ENCODE data around the gene TXNRD1. TPM values are rescaled to one million over a fixed set of nuclear protein-coding genes. Genes with fewer than 3 reads are reported as not detected.
"Not testable (repeated sequence)": the region's sequence is repeated elsewhere in the genome, so short reads cannot be mapped to it uniquely, and the experiment has no call there.

The TXNRD1 gene
- total and polyA plus RNA-seq, 5 donors from 2014 or later: 26.5 to 47.7 (median 34.2) TPM

DNA sequence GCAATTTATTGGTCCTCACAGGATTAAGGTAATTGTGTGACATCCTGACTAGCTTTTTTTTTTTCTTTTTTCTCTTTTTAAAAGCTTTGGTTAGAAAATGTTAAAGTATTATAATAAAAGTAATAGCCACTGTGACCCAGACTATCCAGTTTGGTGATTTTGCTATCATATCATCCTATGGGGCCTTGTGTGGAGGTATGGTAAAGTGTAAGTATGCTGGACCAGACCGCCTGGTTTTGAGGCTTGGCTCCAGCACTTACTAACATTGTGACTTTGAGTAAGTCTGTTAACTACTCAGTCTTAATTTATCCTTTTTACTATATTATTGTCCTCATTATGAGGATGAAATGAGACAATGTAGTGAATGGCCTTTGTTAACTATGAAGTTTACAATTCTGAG lies 103.4 kb downstream of the TXNRD1 start:
- H3K27me3 ChIP-seq (ENCODE audit: control insufficient read depth, insufficient read depth, low read length): no peaks in the 10 kb centered on the region
- no peak for DNase-seq
- no peak overlapping the region for H3K4me3 ChIP-seq (ENCODE audit: low read depth, low read length)
- Mint-ChIP-seq H3K9me3 (no peaks in the 10 kb centered on the region), H3K27me3 (no peaks in the 10 kb centered on the region), H3K27ac (no peak overlapping the region), H3K4me3 (no peak overlapping the region), H3K36me3 (peaks cover 35% of the 10 kb centered on the region), H3K4me1 (peaks cover 0 to 16% (median 7%) of the 10 kb centered on the region in 4 donors)
- no peak overlapping the region for H3K27ac ChIP-seq (ENCODE audit: insufficient read depth, low read length, poor library complexity, severe bottlenecking)
- no peaks in the 10 kb centered on the region for H3K4me1 ChIP-seq (ENCODE audit: control insufficient read depth, insufficient read depth, low read length, poor library complexity, severe bottlenecking)
- H3K9me3 ChIP-seq (ENCODE audit: control insufficient read depth in 2 of 2, low read length in 2 of 2): no peaks in the 10 kb centered on the region
- no peak for ATAC-seq (ENCODE audit: low read depth in 2 of 2)
- H3K36me3 ChIP-seq (ENCODE audit: control insufficient read depth, insufficient read depth, low read length): peaks cover 60% of the 10 kb centered on the region

DNA sequence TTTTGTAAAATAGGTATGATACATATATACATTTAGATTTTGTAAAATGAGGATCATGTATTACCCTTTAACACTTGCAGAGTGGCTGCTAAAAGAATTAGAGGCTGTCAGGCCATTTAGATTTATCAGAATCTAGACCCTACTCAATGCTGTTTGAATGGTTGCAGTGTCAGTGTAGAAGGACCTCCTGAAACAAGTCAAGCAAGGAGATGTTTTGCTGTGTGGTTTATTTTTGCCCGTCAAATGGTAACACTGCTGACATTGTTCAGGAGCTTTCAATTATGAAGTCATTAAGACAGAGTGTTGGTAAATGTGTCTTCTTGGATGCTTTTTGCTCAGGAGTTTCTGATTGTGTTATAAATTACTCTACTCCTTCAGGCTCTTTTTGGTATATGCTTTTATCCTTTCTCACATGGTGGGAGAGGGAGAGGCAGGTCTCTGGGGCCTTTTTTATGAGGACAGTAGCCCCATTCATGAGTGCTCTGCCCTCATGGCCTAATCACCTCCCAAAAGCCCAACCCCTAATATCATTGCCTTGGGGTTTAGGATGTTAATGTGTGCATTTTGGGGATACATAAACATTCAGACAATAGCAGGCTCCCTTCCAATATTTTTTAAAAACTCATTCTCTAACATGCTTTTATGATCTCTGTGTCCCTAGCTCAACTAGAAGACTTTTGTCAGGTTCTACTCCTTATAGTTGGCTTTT lies 104.5 kb downstream of the TXNRD1 start:
- H3K9me3 Mint-ChIP-seq: no peaks in the 10 kb centered on the region
- Histone ChIP-seq H3K36me3 (ENCODE audit: control insufficient read depth, insufficient read depth, low read length) (peaks cover 56% of the 10 kb centered on the region), H3K27me3 (ENCODE audit: control insufficient read depth, insufficient read depth, low read length) (no peaks in the 10 kb centered on the region), H3K4me3 (ENCODE audit: low read depth, low read length) (no peak overlapping the region), H3K9me3 (ENCODE audit: control insufficient read depth in 2 of 2, low read length in 2 of 2) (no peaks in the 10 kb centered on the region), H3K4me1 (ENCODE audit: control insufficient read depth, insufficient read depth, low read length, poor library complexity, severe bottlenecking) (no peaks in the 10 kb centered on the region), H3K27ac (ENCODE audit: insufficient read depth, low read length, poor library complexity, severe bottlenecking) (no peak overlapping the region)
- H3K36me3 Mint-ChIP-seq: peaks cover 39% of the 10 kb centered on the region
- ATAC-seq (ENCODE audit: low read depth in 2 of 2) (no peak), DNase-seq (no peak)
- H3K4me3 Mint-ChIP-seq: no peak overlapping the region
- no peaks in the 10 kb centered on the region for H3K27me3 Mint-ChIP-seq
- peaks cover 0 to 15% (median 8%) of the 10 kb centered on the region in 4 donors for H3K4me1 Mint-ChIP-seq
- H3K27ac Mint-ChIP-seq: no peak overlapping the region

DNA sequence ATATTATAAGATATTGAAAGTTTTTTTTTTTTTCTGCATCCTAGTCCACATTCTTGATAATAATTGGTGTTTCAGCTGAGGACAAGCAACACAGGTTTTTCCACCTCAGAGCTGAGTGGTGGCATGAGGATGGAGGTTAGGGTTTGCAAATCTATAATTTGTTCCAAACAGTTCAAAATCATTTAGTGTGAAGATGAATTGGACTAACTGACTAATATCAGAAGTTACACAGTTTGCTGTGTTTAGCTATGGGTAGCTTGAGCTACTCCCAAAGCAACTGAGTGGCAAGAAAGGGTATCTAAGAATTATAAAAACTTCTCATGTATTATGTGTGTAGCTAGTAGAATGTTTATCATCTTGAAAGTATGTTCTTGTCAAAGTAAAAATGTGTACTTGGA lies 105.0 kb downstream of the TXNRD1 start:
- Mint-ChIP-seq H3K4me1 (peaks cover 0 to 9% (median 4%) of the 10 kb centered on the region in 4 donors), H3K27ac (no peak overlapping the region), H3K9me3 (no peaks in the 10 kb centered on the region), H3K4me3 (no peak overlapping the region), H3K36me3 (peaks cover 38% of the 10 kb centered on the region), H3K27me3 (no peaks in the 10 kb centered on the region)
- H3K4me3 ChIP-seq (ENCODE audit: low read depth, low read length): no peak overlapping the region
- no peaks in the 10 kb centered on the region for H3K27me3 ChIP-seq (ENCODE audit: control insufficient read depth, insufficient read depth, low read length)
- peaks cover 56% of the 10 kb centered on the region for H3K36me3 ChIP-seq (ENCODE audit: control insufficient read depth, insufficient read depth, low read length)
- ATAC-seq (ENCODE audit: low read depth in 2 of 2): no peak
- H3K4me1 ChIP-seq (ENCODE audit: control insufficient read depth, insufficient read depth, low read length, poor library complexity, severe bottlenecking): no peaks in the 10 kb centered on the region
- no peak for DNase-seq
- no peak overlapping the region for H3K27ac ChIP-seq (ENCODE audit: insufficient read depth, low read length, poor library complexity, severe bottlenecking)
- no peaks in the 10 kb centered on the region for H3K9me3 ChIP-seq (ENCODE audit: control insufficient read depth in 2 of 2, low read length in 2 of 2)

DNA sequence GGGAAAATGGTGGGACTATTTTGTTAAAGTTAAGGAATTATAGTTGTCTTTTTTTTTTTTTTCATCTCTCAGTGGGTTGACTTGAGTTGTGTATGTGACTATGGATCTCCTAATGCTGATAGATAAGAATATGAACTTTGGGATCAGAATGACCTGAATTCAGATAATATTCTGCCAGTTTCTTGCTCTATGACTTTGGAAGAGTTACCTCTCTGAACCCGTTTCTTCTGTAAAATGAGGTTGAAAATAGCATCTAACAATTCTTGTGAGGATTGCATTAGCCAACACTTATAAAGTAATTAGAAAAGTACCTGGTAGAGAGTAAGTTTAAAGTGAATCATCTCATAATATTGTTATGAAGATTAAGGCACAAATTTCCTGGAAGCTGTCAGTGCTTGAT lies 106.4 kb downstream of the TXNRD1 start:
- Histone ChIP-seq H3K9me3 (ENCODE audit: control insufficient read depth in 2 of 2, low read length in 2 of 2) (no peaks in the 10 kb centered on the region), H3K27ac (ENCODE audit: insufficient read depth, low read length, poor library complexity, severe bottlenecking) (no peak overlapping the region), H3K4me1 (ENCODE audit: control insufficient read depth, insufficient read depth, low read length, poor library complexity, severe bottlenecking) (no peaks in the 10 kb centered on the region), H3K27me3 (ENCODE audit: control insufficient read depth, insufficient read depth, low read length) (no peaks in the 10 kb centered on the region), H3K36me3 (ENCODE audit: control insufficient read depth, insufficient read depth, low read length) (peaks cover 56% of the 10 kb centered on the region), H3K4me3 (ENCODE audit: low read depth, low read length) (no peak overlapping the region)
- no peak overlapping the region for H3K27ac Mint-ChIP-seq
- H3K9me3 Mint-ChIP-seq: no peaks in the 10 kb centered on the region
- no peak for DNase-seq
- peaks cover 0 to 5% (median 4%) of the 10 kb centered on the region in 4 donors for H3K4me1 Mint-ChIP-seq
- peaks cover 43% of the 10 kb centered on the region for H3K36me3 Mint-ChIP-seq
- H3K4me3 Mint-ChIP-seq: no peak overlapping the region
- no peaks in the 10 kb centered on the region for H3K27me3 Mint-ChIP-seq
- ATAC-seq (ENCODE audit: low read depth in 2 of 2): no peak

DNA sequence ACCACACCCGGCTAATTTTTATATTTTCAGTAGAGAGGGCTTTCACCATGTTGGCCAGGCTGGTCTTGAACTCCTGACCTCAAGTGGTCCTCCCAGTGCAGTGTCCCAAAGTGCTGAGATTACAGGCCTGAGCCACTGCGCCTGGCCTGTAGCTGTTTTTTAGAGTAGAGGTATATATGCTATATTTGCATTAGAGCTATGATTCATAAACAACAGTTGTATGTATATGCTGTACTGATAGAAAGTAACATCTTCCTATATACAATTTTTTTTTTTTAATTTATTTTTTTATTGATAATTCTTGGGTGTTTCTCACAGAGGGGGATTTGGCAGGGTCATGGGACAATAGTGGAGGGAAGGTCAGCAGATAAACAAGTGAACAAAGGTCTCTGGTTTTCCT lies 107.0 kb downstream of the TXNRD1 start:
- H3K36me3 ChIP-seq (ENCODE audit: control insufficient read depth, insufficient read depth, low read length): peaks cover 60% of the 10 kb centered on the region
- ATAC-seq (ENCODE audit: low read depth in 2 of 2); DNase-seq; H3K9me3 Mint-ChIP-seq; H3K27me3 Mint-ChIP-seq; H3K27ac ChIP-seq (ENCODE audit: insufficient read depth, low read length, poor library complexity, severe bottlenecking); H3K27me3 ChIP-seq (ENCODE audit: control insufficient read depth, insufficient read depth, low read length); H3K9me3 ChIP-seq (ENCODE audit: control insufficient read depth in 2 of 2, low read length in 2 of 2); H3K4me3 Mint-ChIP-seq; H3K4me1 ChIP-seq (ENCODE audit: control insufficient read depth, insufficient read depth, low read length, poor library complexity, severe bottlenecking); H3K4me3 ChIP-seq (ENCODE audit: low read depth, low read length); H3K4me1 Mint-ChIP-seq; H3K27ac Mint-ChIP-seq: not testable (repeated sequence)
- H3K36me3 Mint-ChIP-seq: peaks cover 49% of the 10 kb centered on the region

DNA sequence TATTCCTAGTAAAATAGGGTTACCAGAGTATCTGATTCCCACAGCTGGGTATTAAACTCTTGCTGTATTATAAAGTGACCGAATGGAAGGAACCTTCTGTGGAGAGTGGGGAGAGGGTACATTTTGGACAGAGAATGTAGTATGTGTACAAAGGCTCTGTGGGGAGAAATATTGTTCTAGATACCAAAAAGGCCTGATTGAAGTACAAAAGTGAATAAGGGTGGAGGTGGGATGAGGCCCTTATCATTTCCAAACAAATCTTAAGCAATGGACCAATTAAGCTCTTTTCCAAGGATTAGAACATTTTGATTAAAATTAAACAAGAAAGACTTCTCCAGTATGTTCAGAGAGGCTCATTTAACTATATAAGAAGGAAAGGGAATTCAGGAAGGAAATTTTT lies 108.3 kb downstream of the TXNRD1 start:
- H3K4me1 ChIP-seq (ENCODE audit: control insufficient read depth, insufficient read depth, low read length, poor library complexity, severe bottlenecking): no peaks in the 10 kb centered on the region
- Mint-ChIP-seq H3K9me3 (no peaks in the 10 kb centered on the region), H3K4me1 (peaks cover 0 to 4% (median 4%) of the 10 kb centered on the region in 4 donors), H3K27me3 (no peaks in the 10 kb centered on the region), H3K36me3 (peaks cover 51% of the 10 kb centered on the region), H3K4me3 (no peak overlapping the region), H3K27ac (no peak overlapping the region)
- no peak overlapping the region for H3K27ac ChIP-seq (ENCODE audit: insufficient read depth, low read length, poor library complexity, severe bottlenecking)
- ATAC-seq (ENCODE audit: low read depth in 2 of 2) (no peak), DNase-seq (no peak)
- no peak overlapping the region for H3K4me3 ChIP-seq (ENCODE audit: low read depth, low read length)
- no peaks in the 10 kb centered on the region for H3K9me3 ChIP-seq (ENCODE audit: control insufficient read depth in 2 of 2, low read length in 2 of 2)
- H3K36me3 ChIP-seq (ENCODE audit: control insufficient read depth, insufficient read depth, low read length): peaks cover 66% of the 10 kb centered on the region
- H3K27me3 ChIP-seq (ENCODE audit: control insufficient read depth, insufficient read depth, low read length): no peaks in the 10 kb centered on the region

DNA sequence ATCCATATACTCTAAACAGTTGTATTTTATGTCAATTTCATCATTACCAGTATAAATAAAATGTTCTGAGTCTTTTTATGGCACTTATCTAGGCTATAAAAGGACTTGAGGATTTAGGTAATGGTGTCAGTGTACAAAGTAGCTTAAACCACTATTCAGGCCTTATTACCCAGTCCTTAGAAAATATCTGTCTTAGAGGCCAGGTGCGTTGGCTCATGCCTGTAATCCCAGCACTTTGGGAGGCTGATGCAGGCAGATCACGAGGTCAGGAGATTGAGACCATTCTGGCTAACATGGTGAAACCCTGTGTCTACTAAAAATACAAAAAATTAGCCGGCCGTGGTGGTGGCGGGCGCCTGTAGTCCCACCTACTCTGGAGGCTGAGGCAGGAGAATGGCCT lies 112.7 kb downstream of the TXNRD1 start:
- not testable (repeated sequence) for H3K27ac Mint-ChIP-seq; H3K4me1 ChIP-seq (ENCODE audit: control insufficient read depth, insufficient read depth, low read length, poor library complexity, severe bottlenecking); H3K4me1 Mint-ChIP-seq; H3K27ac ChIP-seq (ENCODE audit: insufficient read depth, low read length, poor library complexity, severe bottlenecking); H3K9me3 Mint-ChIP-seq; ATAC-seq (ENCODE audit: low read depth in 2 of 2); H3K27me3 Mint-ChIP-seq; H3K27me3 ChIP-seq (ENCODE audit: control insufficient read depth, insufficient read depth, low read length); DNase-seq; H3K4me3 Mint-ChIP-seq; H3K9me3 ChIP-seq (ENCODE audit: control insufficient read depth in 2 of 2, low read length in 2 of 2); H3K4me3 ChIP-seq (ENCODE audit: low read depth, low read length)
- H3K36me3 ChIP-seq (ENCODE audit: control insufficient read depth, insufficient read depth, low read length): peaks cover 52% of the 10 kb centered on the region
- H3K36me3 Mint-ChIP-seq: peaks cover 29% of the 10 kb centered on the region

DNA sequence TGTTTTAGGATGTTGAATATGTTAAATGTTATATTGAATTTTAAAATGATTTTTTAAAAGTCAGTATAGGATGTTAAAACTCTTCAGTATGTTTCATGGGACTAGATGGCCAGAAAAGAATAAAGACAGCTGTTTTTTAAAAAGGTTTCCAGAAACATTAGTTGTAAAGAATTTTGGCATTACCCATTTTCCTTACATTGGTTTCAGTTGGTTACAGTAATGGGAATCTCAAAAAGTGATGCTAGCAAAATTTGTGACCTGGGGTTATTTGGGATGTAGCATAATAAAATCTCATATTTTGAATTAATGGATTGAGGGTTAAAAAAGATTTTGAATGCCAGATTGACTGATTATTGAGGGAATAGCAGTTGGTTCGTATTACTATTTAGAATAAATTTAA lies 113.2 kb downstream of the TXNRD1 start:
- Mint-ChIP-seq H3K27me3 (no peaks in the 10 kb centered on the region), H3K4me1 (peaks cover 0 to 5% (median 3%) of the 10 kb centered on the region in 4 donors), H3K4me3 (no peak overlapping the region), H3K27ac (no peak overlapping the region), H3K36me3 (peaks cover 27% of the 10 kb centered on the region), H3K9me3 (no peaks in the 10 kb centered on the region)
- Histone ChIP-seq H3K4me3 (ENCODE audit: low read depth, low read length) (no peak overlapping the region), H3K9me3 (ENCODE audit: control insufficient read depth in 2 of 2, low read length in 2 of 2) (no peaks in the 10 kb centered on the region), H3K4me1 (ENCODE audit: control insufficient read depth, insufficient read depth, low read length, poor library complexity, severe bottlenecking) (no peaks in the 10 kb centered on the region), H3K27me3 (ENCODE audit: control insufficient read depth, insufficient read depth, low read length) (no peaks in the 10 kb centered on the region), H3K36me3 (ENCODE audit: control insufficient read depth, insufficient read depth, low read length) (peaks cover 56% of the 10 kb centered on the region), H3K27ac (ENCODE audit: insufficient read depth, low read length, poor library complexity, severe bottlenecking) (no peak overlapping the region)
- DNase-seq: no peak
- ATAC-seq (ENCODE audit: low read depth in 2 of 2): no peak

All from CD4-positive, CD25-positive, alpha-beta regulatory T cell (primary cell).